ENCODE measurements around the gene ASAP3. TPM values are rescaled to one million over a fixed set of nuclear protein-coding genes. Genes with fewer than 3 reads are reported as not detected.

The ASAP3 gene
- total RNA-seq, 1 donor from 2014 or later, result 96.6 TPM

DNA sequence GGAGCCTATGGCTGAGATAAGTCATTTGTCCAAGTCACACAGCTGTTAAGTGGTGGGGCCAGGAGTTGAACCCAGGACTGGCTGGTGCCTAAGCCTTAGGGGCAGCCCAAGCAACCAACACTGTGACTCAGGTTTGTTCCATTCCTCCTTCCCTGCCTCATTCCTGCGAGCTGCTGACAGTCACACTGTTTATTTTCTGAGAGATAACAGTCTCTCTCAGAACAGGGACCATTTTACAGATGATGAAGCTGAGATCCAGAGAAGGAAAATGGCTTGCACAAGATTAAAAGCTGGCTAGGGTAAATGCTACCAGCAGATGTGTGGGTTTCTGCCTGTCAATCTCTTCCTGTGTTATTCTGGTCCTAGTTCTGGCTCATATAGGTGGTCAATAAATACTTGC lies 35.1 kb downstream of the ASAP3 start:
- no peak for DNase-seq (ENCODE audit: low spot score in 2 of 2, unreplicated experiment in 2 of 2)
- Mint-ChIP-seq H3K36me3 (peaks cover 3% of the 10 kb centered on the region), H3K4me1 (peaks cover 24% of the 10 kb centered on the region), H3K9me3 (no peaks in the 10 kb centered on the region), H3K27ac (no peak overlapping the region), H3K4me3 (no peak overlapping the region), H3K27me3 (ENCODE audit: low read depth) (no peaks in the 10 kb centered on the region)
- TF ChIP-seq, protein P1, sequence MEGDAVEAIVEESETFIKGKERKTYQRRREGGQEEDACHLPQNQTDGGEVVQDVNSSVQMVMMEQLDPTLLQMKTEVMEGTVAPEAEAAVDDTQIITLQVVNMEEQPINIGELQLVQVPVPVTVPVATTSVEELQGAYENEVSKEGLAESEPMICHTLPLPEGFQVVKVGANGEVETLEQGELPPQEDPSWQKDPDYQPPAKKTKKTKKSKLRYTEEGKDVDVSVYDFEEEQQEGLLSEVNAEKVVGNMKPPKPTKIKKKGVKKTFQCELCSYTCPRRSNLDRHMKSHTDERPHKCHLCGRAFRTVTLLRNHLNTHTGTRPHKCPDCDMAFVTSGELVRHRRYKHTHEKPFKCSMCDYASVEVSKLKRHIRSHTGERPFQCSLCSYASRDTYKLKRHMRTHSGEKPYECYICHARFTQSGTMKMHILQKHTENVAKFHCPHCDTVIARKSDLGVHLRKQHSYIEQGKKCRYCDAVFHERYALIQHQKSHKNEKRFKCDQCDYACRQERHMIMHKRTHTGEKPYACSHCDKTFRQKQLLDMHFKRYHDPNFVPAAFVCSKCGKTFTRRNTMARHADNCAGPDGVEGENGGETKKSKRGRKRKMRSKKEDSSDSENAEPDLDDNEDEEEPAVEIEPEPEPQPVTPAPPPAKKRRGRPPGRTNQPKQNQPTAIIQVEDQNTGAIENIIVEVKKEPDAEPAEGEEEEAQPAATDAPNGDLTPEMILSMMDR (IDR thresholded peaks at IDR 0.05; ENCODE audit: unreplicated experiment), result no peak

DNA sequence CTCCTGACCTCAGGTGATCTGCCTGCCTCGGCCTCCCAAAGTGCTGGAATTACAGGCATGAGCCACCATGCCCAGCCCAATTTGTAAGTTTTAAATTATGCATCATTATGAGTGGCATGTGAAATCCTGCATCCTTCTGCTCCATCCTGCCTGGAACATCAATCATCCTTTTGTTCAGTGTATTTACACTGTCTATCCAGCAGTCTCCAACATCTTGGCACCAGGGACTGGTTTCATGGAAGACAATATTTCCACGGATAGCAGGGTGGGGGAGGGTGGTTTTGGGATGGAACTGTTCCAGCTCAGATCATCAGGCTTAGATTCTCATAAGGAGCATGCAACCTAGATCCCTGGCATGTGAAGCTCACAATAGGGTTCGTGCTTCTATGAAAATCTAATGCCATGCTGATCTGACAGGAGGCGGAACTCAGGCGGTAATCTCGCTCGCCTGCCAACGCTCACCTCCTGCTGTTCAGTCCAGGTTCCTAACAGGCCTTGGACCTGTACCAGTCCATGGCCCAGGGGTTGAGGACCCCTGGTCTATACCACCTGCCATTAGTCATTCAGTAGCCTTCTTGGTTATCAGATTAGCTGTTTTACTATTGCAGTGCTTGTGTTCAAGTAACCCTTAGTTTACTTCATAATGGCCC lies 37.2 kb downstream of the ASAP3 start:
- peaks cover 10% of the 10 kb centered on the region for H3K4me1 Mint-ChIP-seq
- TF ChIP-seq, protein P1 (IDR thresholded peaks at IDR 0.05; ENCODE audit: unreplicated experiment), result no peak
- H3K36me3 Mint-ChIP-seq, result peaks cover 10% of the 10 kb centered on the region
- no peak for DNase-seq (ENCODE audit: low spot score in 2 of 2, unreplicated experiment in 2 of 2)
- H3K27me3 Mint-ChIP-seq (ENCODE audit: low read depth), result no peaks in the 10 kb centered on the region
- H3K27ac Mint-ChIP-seq, result no peak overlapping the region
- no peaks in the 10 kb centered on the region for H3K9me3 Mint-ChIP-seq
- H3K4me3 Mint-ChIP-seq, result no peak overlapping the region

DNA sequence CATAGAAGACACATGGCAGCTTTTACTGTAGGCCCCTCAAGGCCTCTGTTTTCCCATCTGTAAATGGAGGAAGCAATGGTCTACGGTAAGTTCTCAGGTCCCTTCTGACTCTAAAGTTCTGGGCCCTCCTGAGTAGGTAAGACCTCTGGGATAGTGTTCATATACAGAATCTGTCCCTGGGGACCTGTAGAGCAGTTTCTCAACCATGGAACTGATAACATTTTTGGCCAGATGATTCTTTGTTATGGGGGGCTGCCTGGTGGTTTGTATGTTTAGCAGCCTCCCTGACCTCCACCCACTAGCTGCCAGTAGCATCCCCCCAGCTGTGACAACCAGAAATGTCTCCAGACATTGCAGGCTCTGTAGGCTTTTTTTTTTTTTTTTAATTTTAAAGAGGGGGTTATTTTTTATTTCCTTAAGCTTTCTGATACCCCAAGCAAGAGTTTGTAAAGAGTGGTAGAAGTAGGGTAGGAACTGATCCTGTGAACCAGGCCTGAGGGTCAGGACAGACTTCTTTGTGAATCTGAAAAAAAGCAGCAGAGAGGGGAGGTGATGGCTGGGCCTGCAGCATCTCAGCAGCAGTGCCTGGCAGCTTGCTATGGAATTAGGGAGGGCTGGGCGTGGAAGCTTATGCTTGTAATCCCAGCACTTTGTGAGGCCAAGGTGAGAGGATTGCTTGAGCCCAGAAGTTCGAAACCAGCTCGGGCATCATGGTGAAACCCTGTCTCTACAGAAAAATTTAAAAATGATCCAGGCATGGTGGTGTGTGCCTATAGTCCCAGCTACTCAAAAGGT lies 39.2 kb downstream of the ASAP3 start:
- H3K27me3 Mint-ChIP-seq (ENCODE audit: low read depth), result no peaks in the 10 kb centered on the region
- H3K4me1 Mint-ChIP-seq, result peaks cover 2% of the 10 kb centered on the region
- no peak for DNase-seq (ENCODE audit: low spot score in 2 of 2, unreplicated experiment in 2 of 2)
- no peak overlapping the region for H3K4me3 Mint-ChIP-seq
- no peak overlapping the region for H3K27ac Mint-ChIP-seq
- peaks cover 14% of the 10 kb centered on the region for H3K36me3 Mint-ChIP-seq
- TF ChIP-seq, protein P1 (IDR thresholded peaks at IDR 0.05; ENCODE audit: unreplicated experiment), result no peak
- no peaks in the 10 kb centered on the region for H3K9me3 Mint-ChIP-seq

DNA sequence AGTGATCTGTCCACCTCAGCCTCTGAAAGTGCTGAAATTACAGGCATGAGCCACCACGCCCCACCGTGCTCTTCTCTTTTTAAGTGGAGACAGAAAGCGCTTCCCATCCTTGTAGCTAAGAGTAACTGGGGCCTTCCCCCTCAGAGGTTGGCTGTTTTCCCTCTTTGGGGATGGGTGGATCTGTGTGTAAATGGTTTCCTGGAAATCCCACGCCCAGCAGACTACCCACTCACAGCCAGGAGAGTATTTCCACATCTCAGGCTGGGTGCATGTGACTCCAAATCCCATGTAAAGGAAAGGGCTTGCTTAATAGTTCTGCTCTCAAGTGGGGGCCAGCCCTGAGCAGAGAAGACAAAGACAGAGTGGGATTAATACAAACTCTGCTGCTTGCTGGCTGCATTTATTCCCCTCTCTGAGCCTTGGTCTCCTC lies 39.9 kb downstream of the ASAP3 start:
- Mint-ChIP-seq H3K4me3 (no peak overlapping the region), H3K36me3 (peaks cover 19% of the 10 kb centered on the region)
- no peak for DNase-seq (ENCODE audit: low spot score in 2 of 2, unreplicated experiment in 2 of 2)

DNA sequence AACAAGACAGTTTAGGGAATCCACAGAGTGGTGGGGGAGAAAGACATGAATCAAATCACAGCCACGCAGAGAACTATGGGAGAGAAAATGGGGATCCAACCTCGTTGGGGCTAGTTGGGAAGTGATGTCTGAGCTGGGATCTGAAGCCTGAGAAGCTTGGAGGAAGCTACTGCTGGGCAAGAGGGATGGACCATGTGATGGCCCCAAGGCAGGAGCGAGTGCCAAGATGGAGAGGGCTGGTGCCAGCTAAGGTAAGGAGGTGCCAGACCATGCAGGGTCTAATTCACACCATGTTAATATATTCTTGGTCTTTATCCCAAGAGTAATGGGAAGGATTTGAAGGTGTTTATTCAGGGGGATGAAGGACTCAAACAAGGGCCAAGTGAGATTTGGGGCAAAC lies 41.2 kb downstream of the ASAP3 start:
- Mint-ChIP-seq H3K4me1 (no peaks in the 10 kb centered on the region), H3K9me3 (no peaks in the 10 kb centered on the region), H3K4me3 (no peak overlapping the region), H3K27ac (no peak overlapping the region), H3K27me3 (ENCODE audit: low read depth) (no peaks in the 10 kb centered on the region), H3K36me3 (peaks cover 26% of the 10 kb centered on the region)
- TF ChIP-seq, protein P1 (IDR thresholded peaks at IDR 0.05; ENCODE audit: unreplicated experiment), result no peak
- DNase-seq (ENCODE audit: low spot score in 2 of 2, unreplicated experiment in 2 of 2), result no peak

More for the DNA sequence above, 39.9 kb downstream of the ASAP3 start:
- H3K27me3 Mint-ChIP-seq (ENCODE audit: low read depth), result no peaks in the 10 kb centered on the region
- H3K4me1 Mint-ChIP-seq, result no peaks in the 10 kb centered on the region
- no peak overlapping the region for H3K27ac Mint-ChIP-seq
- TF ChIP-seq, protein P1 (IDR thresholded peaks at IDR 0.05; ENCODE audit: unreplicated experiment), result no peak
- H3K9me3 Mint-ChIP-seq, result no peaks in the 10 kb centered on the region
